ENCODE data around the gene TMEM139.

DNA sequence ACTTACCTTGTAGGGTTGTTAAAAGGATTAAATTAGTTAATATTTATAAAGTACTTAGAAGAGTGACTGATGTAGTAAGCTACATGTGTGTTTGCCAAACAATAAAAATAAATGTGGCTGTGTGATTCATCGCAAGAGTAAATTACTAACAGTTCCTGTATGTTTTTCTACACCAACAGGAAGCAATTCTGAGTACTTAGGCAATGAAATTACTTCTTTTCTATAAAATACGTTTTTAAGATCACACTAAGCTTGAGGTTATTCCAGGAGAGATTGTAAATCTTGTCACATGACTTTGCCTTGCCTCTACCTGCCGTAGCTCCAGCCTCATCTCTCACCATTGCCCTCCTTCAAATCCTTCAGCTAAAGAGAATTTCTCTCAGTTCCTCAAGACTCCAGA, 39.6 kb upstream of the TMEM139 start:
- TF ChIP-seq, protein P1, sequence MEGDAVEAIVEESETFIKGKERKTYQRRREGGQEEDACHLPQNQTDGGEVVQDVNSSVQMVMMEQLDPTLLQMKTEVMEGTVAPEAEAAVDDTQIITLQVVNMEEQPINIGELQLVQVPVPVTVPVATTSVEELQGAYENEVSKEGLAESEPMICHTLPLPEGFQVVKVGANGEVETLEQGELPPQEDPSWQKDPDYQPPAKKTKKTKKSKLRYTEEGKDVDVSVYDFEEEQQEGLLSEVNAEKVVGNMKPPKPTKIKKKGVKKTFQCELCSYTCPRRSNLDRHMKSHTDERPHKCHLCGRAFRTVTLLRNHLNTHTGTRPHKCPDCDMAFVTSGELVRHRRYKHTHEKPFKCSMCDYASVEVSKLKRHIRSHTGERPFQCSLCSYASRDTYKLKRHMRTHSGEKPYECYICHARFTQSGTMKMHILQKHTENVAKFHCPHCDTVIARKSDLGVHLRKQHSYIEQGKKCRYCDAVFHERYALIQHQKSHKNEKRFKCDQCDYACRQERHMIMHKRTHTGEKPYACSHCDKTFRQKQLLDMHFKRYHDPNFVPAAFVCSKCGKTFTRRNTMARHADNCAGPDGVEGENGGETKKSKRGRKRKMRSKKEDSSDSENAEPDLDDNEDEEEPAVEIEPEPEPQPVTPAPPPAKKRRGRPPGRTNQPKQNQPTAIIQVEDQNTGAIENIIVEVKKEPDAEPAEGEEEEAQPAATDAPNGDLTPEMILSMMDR (IDR thresholded peaks at IDR 0.05; ENCODE audit: insufficient read depth, low read length), result no peak
- no peak for TF ChIP-seq POLR2AphosphoS5 (IDR thresholded peaks at IDR 0.05; ENCODE audit: low read depth)

Data from HL-60 (cell line).